OCI-LY1 (cell line): Measurements from ENCODE around the gene SMAD6.

Experiments used
- H2AFZ ChIP-seq: fragments of 200-600 bp; sonication (generic), shearing (Covaris generic); 2 replicates; pipeline ENCODE4 v1.6.0; 2014; ENCODE audit warnings: antibody characterized with exemption, mild to moderate bottlenecking, low read length
- H3F3A ChIP-seq: fragments of 200-600 bp; sonication (generic), shearing (Covaris generic); 2 replicates; pipeline ENCODE4 v1.6.0; 2014; ENCODE audit warnings: mild to moderate bottlenecking, antibody characterized with exemption, low read length, moderate library complexity; ENCODE audit not compliant: insufficient read depth
- H3K27ac ChIP-seq: fragments of 200-600 bp; sonication (generic); 2 replicates; pipeline ENCODE4 v1.5.1; 2014; ENCODE audit warnings: low read length, mixed run types, mild to moderate bottlenecking, low read depth; ENCODE audit not compliant: poor library complexity, severe bottlenecking
- H3K27me3 ChIP-seq: fragments of 200-600 bp; sonication (generic); 2 replicates; pipeline ENCODE4 v1.6.0; 2014; ENCODE audit warnings: antibody characterized with exemption, mild to moderate bottlenecking, low read length, moderate library complexity; ENCODE audit not compliant: insufficient read depth
- H3K36me3 ChIP-seq: fragments of 200-600 bp; sonication (generic); 2 replicates; pipeline ENCODE4 v1.6.1; 2014; ENCODE audit warnings: mild to moderate bottlenecking, antibody characterized with exemption, low read length, moderate library complexity, mixed read lengths; ENCODE audit not compliant: insufficient read depth
- H3K4me1 ChIP-seq: fragments of 200-600 bp; sonication (generic); 2 replicates; pipeline ENCODE4 v1.5.1; 2014; ENCODE audit warnings: mild to moderate bottlenecking, low read length, moderate library complexity; ENCODE audit not compliant: insufficient read depth, severe bottlenecking
- H3K4me2 ChIP-seq: fragments of 200-600 bp; sonication (generic), shearing (Covaris generic); 2 replicates; pipeline ENCODE4 v1.6.1; 2014; ENCODE audit warnings: low read length
- H3K4me3 ChIP-seq: fragments of 200-600 bp; sonication (generic); 2 replicates; pipeline ENCODE4 v1.5.1; 2014; ENCODE audit warnings: low read length, low read depth, mild to moderate bottlenecking, mixed read lengths; ENCODE audit not compliant: poor library complexity, severe bottlenecking
- H3K79me2 ChIP-seq: fragments of 200-600 bp; shearing (Covaris generic); 2 replicates; pipeline ENCODE4 v1.6.1; 2016; ENCODE audit warnings: mixed run types, low read length, mixed read lengths; ENCODE audit not compliant: insufficient read depth
- H3K9ac ChIP-seq: fragments of 200-600 bp; sonication (generic), shearing (Covaris generic); 2 replicates; pipeline ENCODE4 v1.6.1; 2014; ENCODE audit warnings: mild to moderate bottlenecking, low read length, mixed read lengths
- H3K9me2 ChIP-seq: fragments of 200-600 bp; sonication (generic), shearing (Covaris generic); 2 replicates; pipeline ENCODE4 v1.6.1; 2014; ENCODE audit warnings: low read depth, mild to moderate bottlenecking, low read length, mixed read lengths
- H3K9me3 ChIP-seq: fragments of 200-600 bp; shearing (Covaris generic); 2 replicates; pipeline ENCODE4 v1.6.1; 2014; ENCODE audit warnings: low read length, mixed read lengths
- H4K20me1 ChIP-seq: fragments of 200-600 bp; sonication (generic), shearing (Covaris generic); 2 replicates; pipeline ENCODE4 v1.6.0; 2016; ENCODE audit warnings: mild to moderate bottlenecking, low read length; ENCODE audit not compliant: insufficient read depth
- CTCF ChIP-seq: fragments of 200-600 bp; sonication (generic), shearing (Covaris generic); IDR thresholded peaks from 2 replicates; pipeline ENCODE4 v1.5.1; 2017; ENCODE audit warnings: mild to moderate bottlenecking, antibody characterized with exemption, low read length, moderate library complexity, mixed read lengths
- EZH2 ChIP-seq: fragments of 200-600 bp; sonication (generic), shearing (Covaris generic); IDR thresholded peaks from 2 replicates; pipeline ENCODE4 v1.8.0; 2017; ENCODE audit warnings: borderline replicate concordance, mixed run types, mild to moderate bottlenecking, antibody characterized with exemption, low read length, moderate library complexity, mixed read lengths

SMAD6 gene

GRCh38 chr15:66780973-66781718 lies 79.1 kb downstream of the SMAD6 start:
- H3K27me3 ChIP-seq = no peaks in the 10 kb centered on the region
- H4K20me1 ChIP-seq = no peaks in the 10 kb centered on the region
- H3F3A ChIP-seq = no peaks in the 10 kb centered on the region
- no peak overlapping the region for H3K27ac ChIP-seq
- no peaks in the 10 kb centered on the region for H3K9me3 ChIP-seq
- H3K4me3 ChIP-seq = no peak overlapping the region
- no peaks in the 10 kb centered on the region for H3K9me2 ChIP-seq
- no peak overlapping the region for H3K4me2 ChIP-seq
- peaks cover 22% of the 10 kb centered on the region for H3K36me3 ChIP-seq
- TF ChIP-seq CTCF (no peak), EZH2 (no peak)
- H3K4me1 ChIP-seq = peaks cover 6% of the 10 kb centered on the region
- no peak overlapping the region for H3K9ac ChIP-seq
- no peaks in the 10 kb centered on the region for H3K79me2 ChIP-seq
- H2AFZ ChIP-seq = no peak overlapping the region

- no peaks in the 10 kb centered on the region for H4K20me1 ChIP-seq
- no peaks in the 10 kb centered on the region for H3F3A ChIP-seq
- H3K9me2 ChIP-seq = no peaks in the 10 kb centered on the region
- TF ChIP-seq CTCF (no peak), EZH2 (no peak)
- no peak overlapping the region for H2AFZ ChIP-seq
- H3K36me3 ChIP-seq = peaks cover 22% of the 10 kb centered on the region
- no peak overlapping the region for H3K9ac ChIP-seq
- no peak overlapping the region for H3K27ac ChIP-seq
- no peaks in the 10 kb centered on the region for H3K9me3 ChIP-seq
- H3K79me2 ChIP-seq = no peaks in the 10 kb centered on the region
- no peak overlapping the region for H3K4me2 ChIP-seq
- H3K4me3 ChIP-seq = no peak overlapping the region
- H3K27me3 ChIP-seq = no peaks in the 10 kb centered on the region
- peaks cover 6% of the 10 kb centered on the region for H3K4me1 ChIP-seq
These were observed 80.7 kb downstream of the SMAD6 start for GRCh38 chr15:66782785-66783184.

- Histone ChIP-seq H3K4me1 (peaks cover 6% of the 10 kb centered on the region), H2AFZ (no peak overlapping the region), H3K4me3 (no peak overlapping the region), H3K27me3 (no peaks in the 10 kb centered on the region), H3K9ac (no peak overlapping the region), H3K4me2 (no peak overlapping the region), H3K79me2 (no peaks in the 10 kb centered on the region), H3K36me3 (peaks cover 22% of the 10 kb centered on the region), H3F3A (no peaks in the 10 kb centered on the region), H3K9me3 (no peaks in the 10 kb centered on the region), H3K27ac (no peak overlapping the region), H3K9me2 (no peaks in the 10 kb centered on the region), H4K20me1 (no peaks in the 10 kb centered on the region)
- TF ChIP-seq CTCF (no peak), EZH2 (no peak)
These were observed 81.3 kb downstream of the SMAD6 start for GRCh38 chr15:66783314-66783713.
